Caco-2 (cell line): ENCODE data around the gene ATF6. TPM values are rescaled to one million over a fixed set of nuclear protein-coding genes. Genes with fewer than 3 reads are reported as not detected.

ENCODE experiments used
- BruUV-seq: library from RNA; stranded (reverse); fragments of 400-500 nt; replicated peaks from 2 replicates; lab custom pipeline; 2021; lab: Mats Ljungman, UMichigan
- CTCF ChIA-PET: fragments of 300-600 bp; sonication (Branson Sonifier 250); formaldehyde crosslinking; loops from one replicate; lab custom pipeline; 2022; ENCODE audit warnings: antibody characterized with exemption; lab: Charles Lee
- POLR2A ChIA-PET: fragments of 300-600 bp; sonication (Branson Sonifier 250); formaldehyde crosslinking; loops from one replicate; lab custom pipeline; 2022; ENCODE audit warnings: antibody characterized with exemption; lab: Charles Lee
- DNase-seq, 2 experiments: peaks; one replicate each; pipeline versions ENCODE4 v3.0.0 to v3.0.0-alpha.2; 2020 to 2022
- H3K27me3 ChIP-seq: replicated peaks from 2 replicates; pipeline ENCODE4 v1.6.0; 2011; ENCODE audit warnings: low read length; ENCODE audit not compliant: control insufficient read depth, insufficient read depth
- H3K36me3 ChIP-seq: 2 replicates; pipeline ENCODE4 v1.5.1; 2011; ENCODE audit warnings: low read length; ENCODE audit not compliant: control insufficient read depth, insufficient read depth
- H3K4me1 ChIP-seq: fragments of 250-450 bp; sonication (Bioruptor Pico); 2 replicates; pipeline ENCODE4 v1.5.1; 2020; ENCODE audit warnings: mild to moderate bottlenecking
- H3K4me3 ChIP-seq: 2 replicates; pipeline ENCODE4 v1.5.1; 2011; ENCODE audit warnings: low read depth, mild to moderate bottlenecking, control low read depth, low read length
- H3K9me3 ChIP-seq: fragments of 250-450 bp; sonication (Bioruptor Pico); 2 replicates; pipeline ENCODE4 v1.5.1; 2020; ENCODE audit warnings: mild to moderate bottlenecking, moderate library complexity
- H3K27ac Mint-ChIP-seq: one replicate; pipeline ENCODE4 v1.8.0; 2022; ENCODE audit warnings: mixed read lengths; ENCODE audit not compliant: unreplicated experiment
- H3K27me3 Mint-ChIP-seq: one replicate; pipeline ENCODE4 v1.8.0; 2022; ENCODE audit warnings: mixed read lengths; ENCODE audit not compliant: insufficient read depth, unreplicated experiment
- H3K36me3 Mint-ChIP-seq: one replicate; pipeline ENCODE4 v1.8.0; 2022; ENCODE audit warnings: mild to moderate bottlenecking, mixed read lengths; ENCODE audit not compliant: insufficient read depth, unreplicated experiment
- H3K4me1 Mint-ChIP-seq: one replicate; pipeline ENCODE4 v1.8.0; 2022; ENCODE audit warnings: low read depth, mixed read lengths; ENCODE audit not compliant: unreplicated experiment
- H3K4me3 Mint-ChIP-seq: one replicate; pipeline ENCODE4 v1.8.0; 2022; ENCODE audit warnings: mild to moderate bottlenecking, moderate library complexity, mixed read lengths; ENCODE audit not compliant: unreplicated experiment
- H3K9me3 Mint-ChIP-seq: one replicate; pipeline ENCODE4 v1.8.0; 2022; ENCODE audit warnings: mixed read lengths; ENCODE audit not compliant: unreplicated experiment
- intact Hi-C: fragments of 100-400 bp; cut with micrococcal nuclease; formaldehyde crosslinking; loops from one replicate; pipeline ENCODE4 v1.10.0; 2022; ENCODE audit not compliant: unreplicated experiment
- total RNA-seq: library from RNA; stranded (reverse); gene quantifications from 2 replicates; pipeline ENCODE4 v1.2.3, GENCODE V29; 2022
- TF ChIP-seq, protein P1 (sequence below), 2 experiments: fragments of 200-600 bp in 1 of 2; IDR thresholded peaks; 1 replicate in 1 of 2; 2 replicates in 1 of 2; pipeline versions ENCODE4 v1.5.1 to v1.8.0; 2011 to 2022; ENCODE audit warnings: antibody characterized with exemption in 1 of 2, control low read depth in 1 of 2, inconsistent platforms in 1 of 2, low read depth in 1 of 2, low read length in 1 of 2, mild to moderate bottlenecking in 1 of 2, moderate library complexity in 1 of 2; ENCODE audit not compliant: insufficient read depth in 1 of 2, severe bottlenecking in 1 of 2, unreplicated experiment in 1 of 2

ATF6 gene
- total RNA-seq, 1 experiment from 2014 or later = 16.4 TPM

DNA sequence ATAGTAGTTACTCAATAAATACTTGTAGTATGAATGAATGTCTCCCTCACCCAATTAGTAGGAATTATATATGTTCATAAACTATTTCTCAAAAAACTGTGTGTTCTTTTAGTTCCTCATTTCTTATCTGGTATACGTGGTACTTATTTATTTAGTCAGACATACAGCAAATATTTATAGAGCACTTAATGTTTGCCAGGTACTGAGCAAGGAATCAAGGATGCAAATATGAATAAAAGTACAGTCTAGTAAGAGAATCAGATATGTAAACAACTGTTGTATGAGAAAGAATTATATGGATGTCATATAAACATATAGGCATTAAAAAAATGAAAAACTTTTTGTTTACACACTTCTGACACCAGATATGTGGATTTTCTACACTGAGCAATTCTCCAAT, 58.5 kb downstream of the ATF6 start:
- Histone ChIP-seq H3K36me3 (no peaks in the 10 kb centered on the region), H3K4me1 (no peaks in the 10 kb centered on the region), H3K9me3 (no peaks in the 10 kb centered on the region), H3K4me3 (no peak overlapping the region), H3K27me3 (no peaks in the 10 kb centered on the region)
- no peaks in the 10 kb centered on the region for H3K4me1 Mint-ChIP-seq
- DNase-seq = no peak
- no peaks in the 10 kb centered on the region for H3K27me3 Mint-ChIP-seq
- intact Hi-C loops = no loop called here
- POLR2A ChIA-PET = no interaction called here
- CTCF ChIA-PET = no interaction called here
- H3K9me3 Mint-ChIP-seq = no peaks in the 10 kb centered on the region
- H3K27ac Mint-ChIP-seq = no peak overlapping the region
- no peak overlapping the region for H3K4me3 Mint-ChIP-seq
- TF ChIP-seq, protein P1, sequence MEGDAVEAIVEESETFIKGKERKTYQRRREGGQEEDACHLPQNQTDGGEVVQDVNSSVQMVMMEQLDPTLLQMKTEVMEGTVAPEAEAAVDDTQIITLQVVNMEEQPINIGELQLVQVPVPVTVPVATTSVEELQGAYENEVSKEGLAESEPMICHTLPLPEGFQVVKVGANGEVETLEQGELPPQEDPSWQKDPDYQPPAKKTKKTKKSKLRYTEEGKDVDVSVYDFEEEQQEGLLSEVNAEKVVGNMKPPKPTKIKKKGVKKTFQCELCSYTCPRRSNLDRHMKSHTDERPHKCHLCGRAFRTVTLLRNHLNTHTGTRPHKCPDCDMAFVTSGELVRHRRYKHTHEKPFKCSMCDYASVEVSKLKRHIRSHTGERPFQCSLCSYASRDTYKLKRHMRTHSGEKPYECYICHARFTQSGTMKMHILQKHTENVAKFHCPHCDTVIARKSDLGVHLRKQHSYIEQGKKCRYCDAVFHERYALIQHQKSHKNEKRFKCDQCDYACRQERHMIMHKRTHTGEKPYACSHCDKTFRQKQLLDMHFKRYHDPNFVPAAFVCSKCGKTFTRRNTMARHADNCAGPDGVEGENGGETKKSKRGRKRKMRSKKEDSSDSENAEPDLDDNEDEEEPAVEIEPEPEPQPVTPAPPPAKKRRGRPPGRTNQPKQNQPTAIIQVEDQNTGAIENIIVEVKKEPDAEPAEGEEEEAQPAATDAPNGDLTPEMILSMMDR (IDR thresholded peaks at IDR 0.05; ENCODE audit: insufficient read depth in 1 of 2, low read depth in 1 of 2, low read length in 1 of 2, severe bottlenecking in 1 of 2, unreplicated experiment in 1 of 2) = no peak
- no TSS peak for BruUV-seq
- H3K36me3 Mint-ChIP-seq = peaks cover 11% of the 10 kb centered on the region

DNA sequence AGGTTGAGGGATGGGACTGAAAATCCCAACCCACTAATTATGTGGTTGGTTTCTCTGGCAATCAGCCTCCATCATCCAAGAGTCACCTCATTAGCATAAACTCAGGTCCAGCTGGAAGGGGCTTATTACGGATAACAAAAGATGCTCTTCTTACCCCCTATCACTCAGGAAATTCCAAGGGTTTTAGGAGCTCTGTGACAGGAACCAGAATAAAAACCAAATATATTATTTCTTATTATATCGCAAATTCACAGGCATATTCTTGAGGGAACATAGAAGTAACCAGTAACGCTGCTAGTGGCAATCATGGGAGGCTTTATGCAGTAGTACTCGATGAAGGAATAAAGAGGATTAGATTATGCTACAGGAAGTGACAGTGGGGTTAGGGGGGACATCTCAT, 59.7 kb downstream of the ATF6 start:
- intact Hi-C loops = no loop called here
- CTCF ChIA-PET = no interaction called here
- Mint-ChIP-seq H3K4me1 (no peaks in the 10 kb centered on the region), H3K36me3 (peaks cover 11% of the 10 kb centered on the region), H3K27me3 (no peaks in the 10 kb centered on the region), H3K27ac (no peak overlapping the region), H3K9me3 (no peaks in the 10 kb centered on the region), H3K4me3 (no peak overlapping the region)
- no peak overlapping the region for H3K4me3 ChIP-seq
- H3K27me3 ChIP-seq = no peaks in the 10 kb centered on the region
- no peaks in the 10 kb centered on the region for H3K4me1 ChIP-seq
- no peaks in the 10 kb centered on the region for H3K9me3 ChIP-seq
- POLR2A ChIA-PET = no interaction called here
- TF ChIP-seq, protein P1 (IDR thresholded peaks at IDR 0.05; ENCODE audit: insufficient read depth in 1 of 2, low read depth in 1 of 2, low read length in 1 of 2, severe bottlenecking in 1 of 2, unreplicated experiment in 1 of 2) = no peak
- DNase-seq = no peak
- no peaks in the 10 kb centered on the region for H3K36me3 ChIP-seq
- BruUV-seq = no TSS peak

DNA sequence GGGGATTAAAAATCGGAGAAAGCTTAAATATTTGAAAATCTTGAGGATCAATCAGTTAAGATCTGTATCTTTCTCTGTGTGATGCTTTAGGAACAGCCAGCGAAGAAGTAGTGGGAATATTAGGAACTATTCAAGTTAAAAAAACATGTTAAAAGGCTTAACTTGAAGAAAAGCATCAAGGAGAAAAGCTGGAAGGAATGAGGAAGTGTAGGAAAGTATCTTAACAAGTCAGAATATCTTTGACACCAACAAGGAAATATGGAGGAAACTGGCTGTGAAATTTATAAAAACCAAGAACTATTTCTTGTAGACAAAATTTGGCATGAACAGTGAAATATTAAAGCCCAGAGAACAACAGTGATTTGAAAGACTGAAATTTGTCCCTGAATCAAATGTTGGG, 60.4 kb downstream of the ATF6 start:
- intact Hi-C loops = no loop called here
- Histone ChIP-seq H3K4me3 (no peak overlapping the region), H3K27me3 (no peaks in the 10 kb centered on the region), H3K9me3 (no peaks in the 10 kb centered on the region), H3K4me1 (no peaks in the 10 kb centered on the region), H3K36me3 (no peaks in the 10 kb centered on the region)
- Mint-ChIP-seq H3K4me3 (no peak overlapping the region), H3K27me3 (no peaks in the 10 kb centered on the region), H3K9me3 (no peaks in the 10 kb centered on the region), H3K4me1 (no peaks in the 10 kb centered on the region), H3K27ac (no peak overlapping the region), H3K36me3 (peaks cover 11% of the 10 kb centered on the region)
- no peak for DNase-seq
- ChIA-PET POLR2A (no interaction called here), CTCF (no interaction called here)
- no TSS peak for BruUV-seq
- TF ChIP-seq, protein P1 (IDR thresholded peaks at IDR 0.05; ENCODE audit: insufficient read depth in 1 of 2, low read depth in 1 of 2, low read length in 1 of 2, severe bottlenecking in 1 of 2, unreplicated experiment in 1 of 2) = no peak
